SK-N-SH (cell line): ENCODE measurements around the gene EFHB. TPM values are rescaled to one million over a fixed set of nuclear protein-coding genes. Genes with fewer than 3 reads are reported as not detected.

Experiments used
- CTCF ChIA-PET: fragments of 300-600, 350-600 bp; formaldehyde crosslinking; extraction: SDS; loops from one replicate; lab custom pipeline; 2021; lab: Yijun Ruan, JAX
- POLR2A ChIA-PET: fragments of 350-600 bp; sonication (Branson Sonifier 250); formaldehyde crosslinking; extraction: SDS; loops from one replicate; lab custom pipeline; 2020; ENCODE audit warnings: antibody characterized with exemption, inconsistent platforms; lab: Yijun Ruan, JAX
- DNase-seq: peaks from one replicate; pipeline ENCODE4 v3.0.0; 2012
- H2AFZ ChIP-seq: fragments of 200-600 bp; sonication (generic); 2 replicates; pipeline ENCODE4 v1.8.1; 2016; ENCODE audit warnings: antibody characterized with exemption, mild to moderate bottlenecking, low read depth
- H3F3A ChIP-seq: fragments of 200-600 bp; sonication (generic); replicated peaks from 2 replicates; pipeline ENCODE3; 2016; ENCODE audit warnings: antibody characterized with exemption, mild to moderate bottlenecking; ENCODE audit not compliant: insufficient read depth
- H3K27ac ChIP-seq, 2 experiments: fragments of 200-500 bp in 1 of 2; fragments of 200-600 bp in 1 of 2; sonication (Bioruptor generic) in 1 of 2; sonication (generic), shearing (Covaris generic) in 1 of 2; 2 replicates each; pipeline versions ENCODE4 v1.5.1 to v1.6.1; 2014 to 2016; ENCODE audit warnings: low read depth in 2 of 2, inconsistent platforms in 1 of 2, low read length in 1 of 2, mild to moderate bottlenecking in 1 of 2, mixed read lengths in 1 of 2
- H3K27me3 ChIP-seq: fragments of 200-600 bp; sonication (generic), shearing (Covaris generic); 2 replicates; pipeline ENCODE4 v1.6.1; 2016; ENCODE audit warnings: mixed run types; ENCODE audit not compliant: insufficient read depth
- H3K36me3 ChIP-seq, 2 experiments: fragments of 200-500 bp in 1 of 2; fragments of 200-600 bp in 1 of 2; sonication (Bioruptor generic) in 1 of 2; sonication (generic) in 1 of 2; replicated peaks in 1 of 2; 2 replicates each; pipeline versions ENCODE3 to v1.5.1; 2014 to 2016; ENCODE audit warnings: low read length in 1 of 2, mild to moderate bottlenecking in 1 of 2; ENCODE audit not compliant: insufficient read depth in 2 of 2, control insufficient read depth in 1 of 2
- H3K4me1 ChIP-seq, 2 experiments: fragments of 200-500 bp in 1 of 2; fragments of 200-600 bp in 1 of 2; sonication (Bioruptor generic) in 1 of 2; sonication (generic), shearing (Covaris generic) in 1 of 2; 2 replicates each; pipeline versions ENCODE4 v1.5.1 to v1.6.1; 2014 to 2016; ENCODE audit warnings: low read depth in 1 of 2, low read length in 1 of 2, mixed run types in 1 of 2; ENCODE audit not compliant: insufficient read depth in 2 of 2, control insufficient read depth in 1 of 2
- H3K4me2 ChIP-seq: fragments of 200-600 bp; sonication (generic), shearing (Covaris generic); 2 replicates; pipeline ENCODE4 v1.6.1; 2017; ENCODE audit warnings: mixed run types
- H3K4me3 ChIP-seq, 2 experiments: fragments of 200-500 bp in 1 of 2; fragments of 200-600 bp in 1 of 2; sonication (Bioruptor generic) in 1 of 2; sonication (generic), shearing (Covaris generic) in 1 of 2; 2 replicates each; pipeline versions ENCODE4 v1.5.1 to v1.8.1; 2014 to 2016; ENCODE audit warnings: low read depth in 2 of 2, inconsistent platforms in 1 of 2, low read length in 1 of 2, mild to moderate bottlenecking in 1 of 2, mixed read lengths in 1 of 2, moderate library complexity in 1 of 2
- H3K79me2 ChIP-seq: fragments of 200-600 bp; sonication (generic); 2 replicates; pipeline ENCODE4 v1.8.1; 2017; ENCODE audit warnings: mild to moderate bottlenecking; ENCODE audit not compliant: insufficient read depth
- H3K9ac ChIP-seq: fragments of 200-600 bp; sonication (generic); 2 replicates; pipeline ENCODE4 v1.6.1; 2017; ENCODE audit warnings: mixed run types
- H3K9me2 ChIP-seq: fragments of 200-600 bp; sonication (generic); 2 replicates; pipeline ENCODE4 v1.6.1; 2017; ENCODE audit warnings: mixed run types
- H3K9me3 ChIP-seq: fragments of 200-600 bp; sonication (generic); 2 replicates; pipeline ENCODE4 v1.6.1; 2017; ENCODE audit warnings: mixed run types, mild to moderate bottlenecking, moderate library complexity
- H4K20me1 ChIP-seq: fragments of 200-600 bp; sonication (generic); 2 replicates; pipeline ENCODE4 v1.6.1; 2017; ENCODE audit warnings: mild to moderate bottlenecking, mixed run types; ENCODE audit not compliant: insufficient read depth
- CHD2 ChIP-seq: fragments of 150-350 bp; IDR thresholded peaks from 2 replicates; pipeline ENCODE4 v1.6.1; 2018; ENCODE audit warnings: low read length; ENCODE audit not compliant: partially characterized antibody
- ELF1 ChIP-seq: IDR thresholded peaks from 2 replicates; pipeline ENCODE4 v1.4.0; 2012
- EP300 ChIP-seq, 2 experiments: IDR thresholded peaks; 2 replicates each; pipeline versions ENCODE4 v1.4.0 to v1.6.1; 2012; ENCODE audit warnings: borderline replicate concordance in 1 of 2, low read depth in 1 of 2, low read length in 1 of 2
- FOSL2 ChIP-seq: IDR thresholded peaks from 2 replicates; pipeline ENCODE4 v1.4.0; 2012; ENCODE audit warnings: low read depth, mild to moderate bottlenecking, moderate library complexity, borderline replicate concordance
- GABPA ChIP-seq: IDR thresholded peaks from 2 replicates; pipeline ENCODE4 v1.4.0; 2012; ENCODE audit warnings: low read depth, mild to moderate bottlenecking
- GATA2 ChIP-seq: sonication (generic); formaldehyde crosslinking; IDR thresholded peaks from 2 replicates; pipeline ENCODE4 v1.5.0; 2020; ENCODE audit warnings: mild to moderate bottlenecking, missing genetic modification reagents
- JUND ChIP-seq: IDR thresholded peaks from 2 replicates; pipeline ENCODE4 v1.4.0; 2012
- MEF2A ChIP-seq: IDR thresholded peaks from 2 replicates; pipeline ENCODE4 v1.4.0; 2012; ENCODE audit warnings: low read depth, borderline replicate concordance
- MXI1 ChIP-seq: IDR thresholded peaks from 2 replicates; pipeline ENCODE4 v1.6.1; 2012; ENCODE audit warnings: mild to moderate bottlenecking, low read depth, low read length, improper control_type of control experiment
- NFIC ChIP-seq: IDR thresholded peaks from 2 replicates; pipeline ENCODE4 v1.4.0; 2012; ENCODE audit warnings: borderline replicate concordance
- POLR2AphosphoS5 ChIP-seq: IDR thresholded peaks from 2 replicates; pipeline ENCODE4 v1.6.1; 2012; ENCODE audit warnings: low read depth, low read length
- RCOR1 ChIP-seq: fragments of 150-350 bp; IDR thresholded peaks from 2 replicates; pipeline ENCODE4 v1.6.1; 2017; ENCODE audit warnings: antibody characterized with exemption, low read length
- SIN3A ChIP-seq: IDR thresholded peaks from 2 replicates; pipeline ENCODE4 v1.6.1; 2012; ENCODE audit warnings: low read depth, mild to moderate bottlenecking, low read length, moderate library complexity, borderline replicate concordance
- TAF1 ChIP-seq: IDR thresholded peaks from 2 replicates; pipeline ENCODE4 v1.6.1; 2012; ENCODE audit warnings: low read depth, mild to moderate bottlenecking, low read length, moderate library complexity, borderline replicate concordance
- TEAD4 ChIP-seq: IDR thresholded peaks from 2 replicates; pipeline ENCODE4 v1.4.0; 2012; ENCODE audit warnings: mild to moderate bottlenecking, borderline replicate concordance; ENCODE audit not compliant: insufficient read depth
- WGBS: methylation state at CpG from one replicate; pipeline ENCODE4 v1.1.6; 2017; ENCODE audit warnings: low lambda C conversion rate; 5-methylcytosine and 5-hydroxymethylcytosine counted together
- polyA plus RNA-seq, 3 experiments: library from polyadenylated mRNA; depleted of rRNA; stranded (reverse); fragments of >200 nt; gene quantifications; 2 replicates each; pipeline ENCODE4 v1.2.3, GENCODE V29; 2012
- TF ChIP-seq, protein P1 (sequence below): IDR thresholded peaks from 2 replicates; pipeline ENCODE4 v1.6.1; 2012; ENCODE audit warnings: mild to moderate bottlenecking, low read depth, low read length, moderate library complexity
- TF ChIP-seq, protein P2 (sequence below): IDR thresholded peaks from 2 replicates; pipeline ENCODE4; 2012
- TF ChIP-seq, protein P3 (sequence below): IDR thresholded peaks from 2 replicates; pipeline ENCODE4 v1.4.0; 2012; ENCODE audit warnings: low read depth

EFHB gene
- polyA plus RNA-seq, 1 of the 3 experiments (the other 2 are of a cell fraction): 0.58 TPM

DNA sequence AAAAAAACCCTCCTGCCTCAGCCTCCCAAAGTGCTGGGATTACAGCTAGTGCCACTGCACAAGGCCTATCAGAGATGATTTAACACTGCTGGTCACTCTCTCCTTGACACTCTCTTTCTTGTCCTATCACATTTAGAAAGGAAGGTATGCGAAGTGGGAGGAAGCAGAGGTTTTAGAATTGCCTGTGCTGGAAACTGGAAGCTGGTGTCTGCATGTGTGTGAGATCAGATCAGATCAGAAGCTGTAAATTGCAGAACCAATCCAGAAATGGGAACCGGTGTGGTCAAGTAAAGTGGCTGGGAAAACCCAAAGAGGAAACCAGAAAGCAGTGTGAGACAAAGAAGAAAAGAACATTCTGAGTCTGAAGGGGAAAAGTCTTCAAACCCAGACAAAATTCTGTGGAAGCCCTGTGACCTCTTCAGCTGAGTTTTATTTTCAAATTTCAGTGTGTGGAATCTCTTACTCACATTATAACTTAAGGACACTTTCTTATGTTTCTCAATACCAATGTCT, 2.8 kb downstream of the EFHB start:
- no peak overlapping the region for H3K4me2 ChIP-seq
- H3K27me3 ChIP-seq: no peaks in the 10 kb centered on the region
- TF ChIP-seq GABPA (no peak), TEAD4 (no peak)
- no peak overlapping the region for H3K9ac ChIP-seq
- CTCF ChIA-PET: no interaction called here
- H3K9me2 ChIP-seq: no peaks in the 10 kb centered on the region
- DNase-seq: no peak
- no peaks in the 10 kb centered on the region for H3K9me3 ChIP-seq
- peaks cover 0 to 4% of the 10 kb centered on the region in 2 experiments; a peak in 1 of 4 replicates for H3K4me1 ChIP-seq
- peaks cover 3% of the 10 kb centered on the region for H3F3A ChIP-seq
- H2AFZ ChIP-seq: no peak overlapping the region
- H3K27ac ChIP-seq: no peak overlapping the region
- WGBS: 72% methylated on average over 2 of the region's 2 CpGs
- no peaks in the 10 kb centered on the region for H3K36me3 ChIP-seq
- H4K20me1 ChIP-seq: no peaks in the 10 kb centered on the region
- no peak overlapping the region for H3K4me3 ChIP-seq
- POLR2A ChIA-PET: no interaction called here
- H3K79me2 ChIP-seq: no peaks in the 10 kb centered on the region

DNA sequence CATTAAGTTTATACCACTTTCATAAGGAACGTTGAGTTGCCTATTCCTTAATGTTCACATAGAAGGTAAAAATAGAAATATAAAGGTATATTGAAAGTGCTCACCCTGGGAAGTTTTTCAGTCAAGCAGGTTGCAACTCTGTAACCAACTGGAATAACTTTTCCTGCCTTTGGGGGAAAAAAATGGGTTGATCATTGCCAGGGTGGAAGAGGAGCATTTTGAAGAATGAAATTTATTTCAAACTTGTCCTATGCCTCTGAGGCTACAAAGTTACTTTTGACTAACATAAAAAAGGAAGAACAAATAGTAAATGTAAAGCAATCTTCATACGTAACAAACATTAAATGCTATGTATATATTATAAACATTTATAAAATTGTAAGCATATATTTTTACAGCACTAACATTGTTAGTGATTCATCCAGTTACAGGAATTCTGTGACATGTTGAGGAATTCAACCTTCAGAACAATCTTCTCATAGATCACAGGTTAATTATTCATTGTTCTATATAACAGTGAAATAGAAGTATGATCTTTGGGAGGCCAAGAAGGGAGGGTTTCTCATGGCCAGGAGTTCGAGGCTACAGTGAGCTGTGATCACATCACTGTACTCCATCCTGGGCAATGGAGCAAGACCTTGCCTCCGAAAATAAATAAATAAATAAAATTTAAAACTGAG, 13.5 kb downstream of the EFHB start:
- Histone ChIP-seq H3K4me3 (no peak overlapping the region), H3K9me2 (no peaks in the 10 kb centered on the region), H2AFZ (no peak overlapping the region), H3F3A (no peaks in the 10 kb centered on the region), H3K27ac (no peak overlapping the region)
- POLR2A ChIA-PET: no interaction called here
- CTCF ChIA-PET: no interaction called here
- DNase-seq: no peak
- no peak for TF ChIP-seq MXI1
- no peak for TF ChIP-seq TAF1
- TF ChIP-seq EP300 (IDR thresholded peaks at IDR 0.05; ENCODE audit: borderline replicate concordance in 1 of 2, low read depth in 1 of 2, low read length in 1 of 2): no peak
- TF ChIP-seq MEF2A: no peak
- TF ChIP-seq FOSL2: no peak
- TF ChIP-seq, all 33 proteins: peak for 0
- no peaks in the 10 kb centered on the region for H4K20me1 ChIP-seq
- H3K4me2 ChIP-seq: no peak overlapping the region
- 55% methylated on average over 4 of the region's 4 CpGs for WGBS
- no peaks in the 10 kb centered on the region for H3K27me3 ChIP-seq
- no peaks in the 10 kb centered on the region for H3K36me3 ChIP-seq
- no peaks in the 10 kb centered on the region for H3K4me1 ChIP-seq
- H3K9ac ChIP-seq: no peak overlapping the region
- no peaks in the 10 kb centered on the region for H3K79me2 ChIP-seq
- no peaks in the 10 kb centered on the region for H3K9me3 ChIP-seq

DNA sequence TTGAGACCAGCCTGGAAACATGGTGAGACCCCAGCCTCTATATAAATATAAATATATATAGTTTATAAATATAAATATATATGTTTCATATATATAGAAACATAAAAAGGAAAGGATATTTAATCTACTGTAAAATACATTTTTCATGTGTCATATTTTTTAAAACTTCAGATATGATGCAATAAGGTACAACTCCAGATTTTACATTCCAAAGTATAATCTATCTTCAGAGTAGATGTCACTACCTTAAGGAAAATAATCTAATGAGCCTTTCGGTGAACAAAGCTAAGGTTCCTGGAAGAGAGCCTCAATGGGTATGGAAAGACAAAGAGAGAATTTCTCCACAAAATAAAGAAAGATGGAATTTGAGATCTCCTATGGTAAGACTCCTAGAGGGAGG, 16.9 kb downstream of the EFHB start:
- Histone ChIP-seq H3K9me3 (no peaks in the 10 kb centered on the region), H3K4me2 (no peak overlapping the region), H3K27me3 (no peaks in the 10 kb centered on the region), H3F3A (no peaks in the 10 kb centered on the region), H3K79me2 (no peaks in the 10 kb centered on the region), H4K20me1 (no peaks in the 10 kb centered on the region), H3K4me3 (no peak overlapping the region), H2AFZ (no peak overlapping the region), H3K27ac (no peak overlapping the region), H3K9ac (no peak overlapping the region), H3K9me2 (no peaks in the 10 kb centered on the region), H3K4me1 (no peaks in the 10 kb centered on the region), H3K36me3 (no peaks in the 10 kb centered on the region)
- ChIA-PET CTCF (no interaction called here), POLR2A (no interaction called here)
- DNase-seq: no peak
- WGBS: 96% methylated on average over 1 of the region's 1 CpG
- no peak for TF ChIP-seq GABPA
- TF ChIP-seq, protein P1, sequence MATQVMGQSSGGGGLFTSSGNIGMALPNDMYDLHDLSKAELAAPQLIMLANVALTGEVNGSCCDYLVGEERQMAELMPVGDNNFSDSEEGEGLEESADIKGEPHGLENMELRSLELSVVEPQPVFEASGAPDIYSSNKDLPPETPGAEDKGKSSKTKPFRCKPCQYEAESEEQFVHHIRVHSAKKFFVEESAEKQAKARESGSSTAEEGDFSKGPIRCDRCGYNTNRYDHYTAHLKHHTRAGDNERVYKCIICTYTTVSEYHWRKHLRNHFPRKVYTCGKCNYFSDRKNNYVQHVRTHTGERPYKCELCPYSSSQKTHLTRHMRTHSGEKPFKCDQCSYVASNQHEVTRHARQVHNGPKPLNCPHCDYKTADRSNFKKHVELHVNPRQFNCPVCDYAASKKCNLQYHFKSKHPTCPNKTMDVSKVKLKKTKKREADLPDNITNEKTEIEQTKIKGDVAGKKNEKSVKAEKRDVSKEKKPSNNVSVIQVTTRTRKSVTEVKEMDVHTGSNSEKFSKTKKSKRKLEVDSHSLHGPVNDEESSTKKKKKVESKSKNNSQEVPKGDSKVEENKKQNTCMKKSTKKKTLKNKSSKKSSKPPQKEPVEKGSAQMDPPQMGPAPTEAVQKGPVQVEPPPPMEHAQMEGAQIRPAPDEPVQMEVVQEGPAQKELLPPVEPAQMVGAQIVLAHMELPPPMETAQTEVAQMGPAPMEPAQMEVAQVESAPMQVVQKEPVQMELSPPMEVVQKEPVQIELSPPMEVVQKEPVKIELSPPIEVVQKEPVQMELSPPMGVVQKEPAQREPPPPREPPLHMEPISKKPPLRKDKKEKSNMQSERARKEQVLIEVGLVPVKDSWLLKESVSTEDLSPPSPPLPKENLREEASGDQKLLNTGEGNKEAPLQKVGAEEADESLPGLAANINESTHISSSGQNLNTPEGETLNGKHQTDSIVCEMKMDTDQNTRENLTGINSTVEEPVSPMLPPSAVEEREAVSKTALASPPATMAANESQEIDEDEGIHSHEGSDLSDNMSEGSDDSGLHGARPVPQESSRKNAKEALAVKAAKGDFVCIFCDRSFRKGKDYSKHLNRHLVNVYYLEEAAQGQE: no peak
- TF ChIP-seq SIN3A: no peak
- no peak for TF ChIP-seq TAF1
- TF ChIP-seq CHD2: no peak
- TF ChIP-seq, protein P2, sequence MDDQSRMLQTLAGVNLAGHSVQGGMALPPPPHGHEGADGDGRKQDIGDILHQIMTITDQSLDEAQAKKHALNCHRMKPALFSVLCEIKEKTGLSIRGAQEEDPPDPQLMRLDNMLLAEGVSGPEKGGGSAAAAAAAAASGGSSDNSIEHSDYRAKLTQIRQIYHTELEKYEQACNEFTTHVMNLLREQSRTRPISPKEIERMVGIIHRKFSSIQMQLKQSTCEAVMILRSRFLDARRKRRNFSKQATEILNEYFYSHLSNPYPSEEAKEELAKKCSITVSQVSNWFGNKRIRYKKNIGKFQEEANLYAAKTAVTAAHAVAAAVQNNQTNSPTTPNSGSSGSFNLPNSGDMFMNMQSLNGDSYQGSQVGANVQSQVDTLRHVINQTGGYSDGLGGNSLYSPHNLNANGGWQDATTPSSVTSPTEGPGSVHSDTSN: no peak
- TF ChIP-seq ELF1: no peak
- no peak for TF ChIP-seq JUND
- TF ChIP-seq TEAD4: no peak
- TF ChIP-seq RCOR1: no peak
- no peak for TF ChIP-seq GATA2 (CRISPR knock-in tag)
- no peak for TF ChIP-seq NFIC
- TF ChIP-seq POLR2AphosphoS5: no peak
- TF ChIP-seq, protein P3, sequence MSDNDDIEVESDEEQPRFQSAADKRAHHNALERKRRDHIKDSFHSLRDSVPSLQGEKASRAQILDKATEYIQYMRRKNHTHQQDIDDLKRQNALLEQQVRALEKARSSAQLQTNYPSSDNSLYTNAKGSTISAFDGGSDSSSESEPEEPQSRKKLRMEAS: no peak
